HG03354 (cell line): ENCODE measurements around the gene MORC2.

Source experiments
- ATAC-seq: cut with Tn5 transposase; IDR thresholded peaks from one replicate; pipeline ENCODE4 v1.9.1; 2021; ENCODE audit warnings: mild to moderate bottlenecking; ENCODE audit not compliant: unreplicated experiment, poor library complexity, severe bottlenecking

The MORC2 gene

GRCh38 chr22:30891443-30891755 lies 77.2 kb downstream of the MORC2 start:
- ATAC-seq: no peak

DNA sequence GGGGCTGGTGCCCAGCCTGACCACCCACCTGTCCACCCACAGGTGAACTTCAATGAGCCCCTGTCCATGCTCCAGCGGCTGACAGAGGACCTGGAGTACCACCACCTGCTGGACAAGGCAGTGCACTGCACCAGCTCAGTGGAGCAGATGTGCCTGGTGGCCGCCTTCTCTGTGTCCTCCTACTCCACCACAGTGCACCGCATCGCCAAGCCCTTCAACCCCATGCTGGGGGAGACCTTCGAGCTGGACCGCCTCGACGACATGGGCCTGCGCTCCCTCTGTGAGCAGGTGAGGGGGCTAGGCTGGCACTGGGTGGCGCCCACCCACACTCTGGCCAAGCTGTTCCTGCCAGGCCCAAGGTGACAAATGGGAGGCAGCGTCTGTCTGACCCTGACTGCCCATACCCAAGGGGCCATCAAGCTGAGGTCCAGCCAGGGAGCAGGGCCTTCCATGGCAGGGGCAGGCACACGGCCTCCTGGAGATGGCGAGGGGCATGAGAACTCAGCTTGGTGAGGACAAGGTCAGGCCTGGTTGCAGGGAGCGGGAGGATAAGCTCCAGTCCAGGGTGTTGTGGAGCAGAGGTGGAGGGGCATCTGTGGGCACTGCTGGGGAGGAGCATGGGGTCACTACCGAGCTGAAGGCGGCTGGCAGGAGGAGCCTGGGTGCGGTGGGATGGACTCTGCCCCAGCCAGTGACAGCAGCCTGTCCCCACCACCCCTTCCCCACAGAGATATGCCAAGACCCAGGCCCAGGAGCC lies 77.7 kb downstream of the MORC2 start:
- no peak for ATAC-seq

- ATAC-seq: no peak
Measured at GRCh38 chr22:30889996-30890480, 78.5 kb downstream of the MORC2 start.

DNA sequence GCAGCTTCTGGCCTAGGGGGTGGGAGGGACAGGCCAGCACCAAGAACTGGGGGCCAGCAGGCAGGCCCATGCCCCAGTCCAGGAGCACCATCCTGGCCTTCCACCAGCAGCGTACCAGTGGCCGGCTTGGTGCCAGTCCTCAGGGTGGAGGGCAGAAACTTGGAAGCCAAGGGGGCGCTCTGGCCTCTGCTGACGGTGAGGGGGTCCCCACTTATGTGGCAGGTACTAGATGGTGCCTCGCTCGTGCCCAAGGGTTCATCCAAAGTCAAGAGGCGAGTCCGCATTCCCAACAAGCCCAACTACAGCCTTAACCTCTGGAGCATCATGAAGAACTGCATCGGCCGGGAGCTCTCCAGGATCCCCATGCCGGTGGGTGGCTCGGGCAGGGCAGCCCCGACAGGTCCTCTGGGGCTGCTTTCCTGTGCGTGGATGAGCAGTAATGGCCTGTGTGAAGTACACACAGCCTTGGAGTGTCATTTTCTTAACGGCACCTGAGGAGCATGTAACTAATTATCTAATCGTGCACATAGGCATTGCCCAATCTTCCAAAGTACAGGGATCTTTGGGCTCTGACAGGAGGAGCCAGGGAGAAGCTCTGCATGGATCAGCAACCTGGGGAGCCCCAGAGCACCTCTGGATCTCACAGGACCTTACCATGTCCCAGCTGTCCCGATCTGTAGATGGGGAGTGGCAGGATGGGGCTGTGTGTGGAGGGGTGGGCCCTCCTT lies 79.1 kb downstream of the MORC2 start:
- ATAC-seq: no peak

- ATAC-seq: no peak
Measured at GRCh38 chr22:30887861-30888260, 80.7 kb downstream of the MORC2 start.

DNA sequence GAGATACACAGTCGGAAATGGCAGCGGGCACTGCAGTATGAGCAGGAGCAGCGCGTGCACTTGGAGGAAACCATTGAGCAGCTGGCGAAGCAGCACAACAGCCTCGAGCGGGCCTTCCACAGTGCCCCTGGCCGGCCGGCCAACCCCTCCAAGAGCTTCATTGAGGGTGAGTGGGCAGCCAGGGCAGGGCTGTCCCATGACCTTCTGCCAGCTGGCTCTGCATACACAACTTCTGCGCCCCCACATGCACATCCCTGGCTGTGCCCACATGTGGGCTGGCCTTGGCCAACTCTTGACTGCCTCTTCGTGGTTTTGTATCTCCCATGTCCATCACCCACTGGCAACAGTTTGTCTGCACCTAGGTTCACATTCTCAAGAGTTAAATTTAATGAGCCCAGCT lies 81.1 kb downstream of the MORC2 start:
- no peak for ATAC-seq

GRCh38 chr22:30885591-30885990 lies 83.0 kb downstream of the MORC2 start:
- no peak for ATAC-seq

DNA sequence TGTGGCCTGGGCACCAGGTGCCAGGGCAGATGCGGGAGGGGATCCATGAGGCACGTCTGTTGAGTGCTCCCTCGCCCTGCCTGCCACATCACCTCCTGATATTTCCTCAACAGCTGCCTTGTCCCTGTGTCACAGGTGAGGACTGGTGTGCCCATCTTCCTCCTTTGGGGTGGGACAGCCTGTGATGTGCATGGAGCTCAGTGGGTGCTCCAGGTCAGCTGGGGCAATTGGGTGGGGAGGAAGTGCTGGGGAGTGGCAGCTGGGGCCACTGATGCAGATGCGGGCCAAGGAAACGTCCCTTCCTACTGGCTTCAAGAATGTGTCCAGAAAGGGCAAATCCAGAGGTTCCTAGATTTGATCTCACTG lies 83.6 kb downstream of the MORC2 start:
- ATAC-seq: no peak

- ATAC-seq: no peak
Measured at GRCh38 chr22:30884211-30885000, 84.2 kb downstream of the MORC2 start.

GRCh38 chr22:30883586-30884145 lies 84.9 kb downstream of the MORC2 start:
- no peak for ATAC-seq

GRCh38 chr22:30882974-30883533 lies 85.5 kb downstream of the MORC2 start:
- ATAC-seq: no peak

GRCh38 chr22:30882184-30882717 lies 86.3 kb downstream of the MORC2 start:
- no peak for ATAC-seq

DNA sequence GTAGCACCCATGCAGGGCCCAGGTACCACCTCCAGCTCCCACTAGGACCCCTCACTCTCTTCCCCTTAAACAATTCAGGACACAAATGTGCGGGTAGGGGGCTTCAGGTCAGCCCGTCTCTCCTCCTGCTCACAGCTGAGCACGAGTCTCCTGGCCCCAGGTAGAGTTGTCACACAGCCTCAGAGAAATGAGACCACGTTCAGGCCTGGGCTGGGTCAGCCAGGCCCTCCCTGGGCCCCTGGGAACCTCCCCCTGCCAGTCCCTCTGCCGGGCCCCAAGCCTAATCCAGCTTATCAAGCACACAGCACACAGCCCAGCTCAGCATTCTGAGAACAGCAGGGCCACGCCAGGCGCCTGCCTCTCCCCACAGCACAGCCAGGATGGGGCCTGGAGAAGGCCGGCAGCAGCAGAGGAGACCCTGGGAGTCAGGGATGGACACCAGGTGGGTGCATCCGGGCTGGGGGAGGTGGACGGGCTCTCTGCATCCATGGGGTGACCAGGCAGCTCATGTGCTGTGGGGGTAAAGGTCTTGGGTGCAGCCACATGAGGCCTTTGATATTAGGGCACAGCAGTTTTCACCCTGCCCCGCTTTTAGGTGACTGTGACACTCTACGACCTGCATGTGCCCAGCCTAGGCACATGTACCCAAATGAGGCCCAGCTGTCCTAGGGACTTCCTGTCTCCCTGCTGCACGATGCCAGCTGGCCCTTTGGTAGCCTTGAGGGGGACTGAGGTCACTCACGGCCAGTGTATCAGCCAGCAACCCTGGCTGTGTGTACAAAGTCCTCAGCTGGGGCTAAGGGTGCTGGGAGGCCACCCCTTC lies 87.0 kb downstream of the MORC2 start:
- no peak for ATAC-seq

- no peak for ATAC-seq
Measured at GRCh38 chr22:30880847-30881246, 87.7 kb downstream of the MORC2 start.

GRCh38 chr22:30880181-30880601 lies 88.4 kb downstream of the MORC2 start:
- ATAC-seq: no peak

DNA sequence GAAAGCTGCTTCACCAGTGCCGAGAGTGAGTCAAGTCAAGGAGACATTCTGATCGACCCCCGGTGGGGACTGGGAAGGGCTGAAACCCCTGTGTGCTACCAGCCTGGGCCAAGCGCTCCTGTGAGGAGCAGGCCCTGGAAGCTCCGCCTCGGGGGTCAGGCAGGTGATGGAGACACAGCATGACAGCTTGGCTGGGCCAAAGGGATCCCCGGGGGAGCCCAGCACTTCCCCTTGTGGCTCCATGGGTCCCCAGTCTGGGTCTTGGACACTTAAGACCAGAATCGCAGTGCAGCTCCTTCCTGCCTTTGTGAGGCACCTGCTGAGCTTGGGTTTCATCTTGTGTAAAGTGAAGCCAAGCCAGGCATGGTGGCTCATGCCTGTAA lies 89.2 kb downstream of the MORC2 start:
- ATAC-seq: no peak

DNA sequence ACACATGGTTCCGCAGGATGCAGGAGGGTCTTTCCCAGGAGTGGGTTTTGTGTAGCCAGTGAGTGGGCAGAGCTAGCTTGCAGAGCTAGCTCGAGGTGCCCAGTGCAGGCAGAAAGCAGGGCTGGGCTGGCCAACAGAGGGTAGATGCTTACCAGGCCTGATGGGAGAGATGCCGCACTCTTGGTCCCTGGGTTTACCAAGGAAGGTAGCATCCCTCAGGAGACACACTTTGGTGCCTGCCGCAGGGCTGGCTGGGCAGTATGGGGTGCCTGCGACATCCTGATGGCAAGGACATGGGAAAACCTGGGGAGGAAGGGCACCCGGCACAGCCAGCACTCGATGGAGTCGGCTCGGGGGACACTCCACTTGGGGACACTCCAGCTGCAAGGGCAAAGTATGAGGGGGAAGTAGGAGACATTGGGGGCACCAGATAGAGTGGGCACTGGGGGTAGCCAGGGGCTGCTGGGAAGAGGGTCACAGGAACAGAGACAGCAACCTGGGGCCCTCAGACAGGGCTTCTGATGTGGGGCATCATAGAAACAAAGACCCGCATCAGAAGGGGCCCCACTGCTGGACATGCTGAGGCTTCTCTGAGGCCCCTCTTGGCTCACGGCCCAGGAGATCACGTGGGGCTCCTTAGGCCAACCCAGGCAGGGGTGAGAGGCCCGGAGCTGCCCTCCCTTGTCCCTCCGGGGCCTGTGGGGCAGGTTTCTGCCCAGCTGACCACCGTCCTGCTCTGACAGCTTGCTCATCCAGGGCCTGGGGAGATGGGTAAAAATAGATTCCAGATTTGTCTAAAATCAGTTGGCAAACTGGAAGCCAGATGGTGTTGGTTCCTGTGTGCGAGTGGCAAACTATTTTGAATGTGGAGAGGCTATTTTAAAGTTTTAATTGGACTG lies 89.8 kb downstream of the MORC2 start:
- no peak for ATAC-seq
